Femur (tissue), 1 donor: ENCODE measurements around the gene USP14.
A peak's percentile ranks its signal among the peaks of the same experiment; 100 is the strongest.
"Not testable (repeated sequence)": the region's sequence is repeated elsewhere in the genome, so short reads cannot be mapped to it uniquely, and the experiment has no call there.

Source experiments
- DNase-seq: peaks from one replicate; pipeline ENCODE4 v3.0.0-alpha.2; 2017

USP14 gene

DNA sequence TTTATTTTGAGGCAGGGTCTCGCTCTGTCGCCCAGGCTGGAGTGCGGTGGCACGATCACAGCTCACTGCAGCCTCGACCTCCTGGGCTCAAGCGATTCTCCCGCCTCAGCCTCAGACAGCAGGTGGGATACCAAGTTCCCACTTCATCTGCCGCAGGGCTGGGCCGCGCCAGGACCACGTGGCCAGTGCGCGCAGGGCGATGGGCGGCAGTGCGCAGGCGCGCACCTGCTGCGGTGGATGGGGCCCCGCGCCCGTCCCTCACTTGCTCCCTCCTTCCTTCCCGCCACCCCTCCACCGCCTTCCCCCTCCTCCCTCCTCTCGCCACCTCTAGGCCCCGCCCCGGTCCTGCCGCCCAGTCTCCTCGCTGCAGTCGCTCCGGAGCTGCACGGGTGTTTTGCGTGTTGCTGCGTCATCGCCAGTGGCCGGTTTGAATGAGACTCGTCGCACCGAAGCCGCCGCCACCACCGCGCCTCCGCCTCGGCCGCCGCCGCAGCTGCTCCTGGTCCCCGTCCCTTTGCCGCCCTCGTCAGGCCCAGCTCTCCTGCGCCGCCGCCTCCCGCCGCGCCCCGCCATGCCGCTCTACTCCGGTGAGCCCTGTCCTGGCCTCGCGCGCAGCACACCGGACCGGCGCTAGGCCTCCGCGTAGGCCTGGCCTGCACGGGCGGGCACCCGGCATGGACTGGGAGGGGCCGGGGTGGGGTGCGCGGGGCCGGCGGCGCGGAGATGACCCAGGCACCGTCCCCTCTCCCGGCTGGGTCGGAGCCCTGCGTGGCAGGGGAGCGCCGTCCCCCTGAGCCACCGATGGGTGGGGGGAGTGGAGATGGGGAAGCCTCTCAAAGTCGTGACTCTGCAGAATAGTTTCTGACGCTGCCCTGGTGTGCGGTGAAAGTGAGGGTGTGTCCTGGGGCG, at the start of gene USP14:
Gene USP14 (plus strand): TSS at position 430 of the 909 bp plus-strand sequence. CDS start 142 bp downstream, at position 572.
- peak; percentile 98 for DNase-seq

DNA sequence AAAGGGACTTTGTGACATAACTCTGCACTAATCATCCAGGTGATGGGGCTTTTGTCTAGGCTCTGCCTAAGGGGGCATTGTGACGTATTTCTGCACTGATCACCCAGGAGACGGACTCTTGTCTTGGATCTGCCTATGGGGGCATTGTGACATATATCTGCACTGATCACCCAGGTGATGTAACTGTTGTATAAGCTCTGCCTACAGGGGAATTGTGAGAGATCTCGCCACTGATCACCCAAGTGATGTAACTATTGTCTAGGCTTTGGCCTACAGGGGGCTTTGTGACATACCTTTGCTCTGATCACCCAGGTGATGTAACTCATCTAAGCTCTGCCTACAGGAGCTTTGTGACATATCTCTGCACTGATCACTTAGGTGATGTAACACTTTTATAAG, 49.7 kb upstream of the USP14 start:
- not testable (repeated sequence) for DNase-seq

DNA sequence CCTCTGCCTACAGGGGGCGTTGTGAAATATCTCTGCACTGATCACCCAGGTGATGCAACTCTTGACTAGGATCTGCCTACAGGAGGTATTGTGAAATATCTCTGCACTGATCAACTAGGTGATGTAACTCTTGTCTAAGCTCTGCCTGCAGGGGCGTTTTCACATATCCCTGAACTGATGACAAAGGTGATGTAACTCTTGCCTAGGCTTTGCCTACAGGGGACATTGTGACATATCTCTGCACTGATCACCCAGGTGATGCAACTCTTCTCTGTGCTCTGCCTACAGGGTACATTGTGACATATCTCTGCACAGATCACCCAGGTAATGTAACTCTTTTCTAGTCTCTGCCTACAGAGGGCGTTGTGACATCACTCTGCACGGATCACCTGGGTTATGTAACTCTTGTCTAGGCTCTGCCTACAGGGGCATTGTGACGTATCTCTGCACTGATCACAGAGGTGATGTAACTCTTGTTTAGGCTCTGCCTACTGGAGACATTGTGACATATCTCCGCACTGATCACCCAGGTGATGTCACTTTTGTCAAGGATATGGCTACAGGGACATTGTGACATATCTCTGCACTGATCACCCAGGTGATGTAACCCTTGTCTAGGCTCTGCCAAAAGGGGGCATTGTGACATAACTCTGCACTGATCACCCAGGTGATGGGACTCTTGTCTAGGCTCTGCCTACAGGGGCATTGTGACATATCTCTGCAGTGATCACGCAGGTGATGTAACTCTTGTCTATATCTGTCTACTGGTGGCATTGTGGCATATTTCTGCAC, 49.0 kb upstream of the USP14 start:
- not testable (repeated sequence) for DNase-seq

- DNase-seq, result not testable (repeated sequence)
Measured at GRCh38 chr18:109922-110261, 48.5 kb upstream of the USP14 start.

DNA sequence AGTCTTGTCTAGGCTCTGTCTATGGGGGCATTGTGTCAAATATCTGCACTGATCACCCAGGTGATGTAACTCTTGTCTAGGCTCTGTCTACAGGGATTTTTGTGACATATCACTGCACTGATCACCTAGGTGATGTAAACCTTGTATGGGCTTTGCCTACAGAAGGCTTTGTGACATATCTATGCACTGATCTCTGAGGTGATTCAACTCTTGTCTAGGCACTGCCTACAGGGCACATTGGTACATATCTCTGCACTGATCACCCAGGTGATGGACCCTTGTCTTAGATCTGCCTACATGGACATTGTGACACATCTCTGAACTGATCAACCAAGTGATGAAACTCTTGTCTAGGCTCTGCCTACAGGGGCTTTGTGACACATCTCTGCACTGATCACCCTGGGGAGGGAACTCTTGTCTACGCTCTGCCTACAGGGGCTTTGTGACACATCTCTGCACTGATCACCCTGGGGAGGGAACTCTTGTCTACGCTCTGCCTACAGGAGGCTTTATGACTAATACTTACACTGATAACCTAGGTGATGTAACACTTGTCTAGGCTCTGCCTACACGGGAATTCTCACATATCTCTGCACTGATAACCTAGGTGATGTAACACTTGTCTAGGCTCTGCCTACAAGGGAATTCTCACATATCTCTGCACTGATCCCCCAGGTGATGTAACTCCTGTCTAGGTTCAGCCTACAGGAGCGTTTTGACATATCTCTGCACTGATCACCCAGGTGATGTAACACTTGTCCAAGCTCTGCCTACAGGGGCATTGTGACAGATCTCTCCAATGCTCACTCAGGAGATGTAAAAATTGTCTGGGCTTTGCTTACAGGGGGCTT, 47.8 kb upstream of the USP14 start:
- not testable (repeated sequence) for DNase-seq

DNA sequence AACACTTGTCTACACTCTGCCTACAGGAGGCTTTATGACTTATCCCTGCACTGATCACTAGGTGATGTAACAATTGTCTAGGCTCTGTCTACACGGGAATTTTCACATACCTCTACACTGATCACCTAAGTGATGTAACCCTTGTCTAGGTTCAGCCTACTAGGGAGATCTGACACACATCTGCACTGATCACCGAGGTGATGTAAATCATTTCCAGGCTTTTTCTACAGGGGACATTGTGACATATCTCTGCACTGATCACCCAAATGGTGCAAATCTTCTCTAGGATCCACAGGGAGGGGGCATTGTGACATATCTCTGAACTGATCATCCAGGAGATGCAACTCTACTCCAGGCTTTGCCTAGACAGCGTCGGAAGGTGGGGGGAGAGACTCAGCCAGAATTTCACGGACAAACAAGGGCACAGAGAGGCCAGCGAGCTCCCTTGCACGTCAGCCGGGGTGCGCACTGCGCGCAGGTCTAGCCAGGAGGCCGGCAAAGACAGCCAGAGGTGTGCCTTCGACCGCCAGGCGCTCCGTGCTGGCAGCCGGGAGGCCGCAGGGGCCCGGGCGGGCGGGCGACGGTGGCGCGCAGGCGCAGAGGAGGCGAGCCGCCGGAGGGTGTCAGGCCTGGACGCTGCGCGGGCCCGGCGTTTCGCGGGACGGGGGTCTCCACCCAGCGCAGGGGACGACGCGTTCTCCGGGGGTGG, 46.9 kb upstream of the USP14 start:
- DNase-seq, result peak; percentile 83

GRCh38 chr18:112015-112733, 46.2 kb upstream of the USP14 start:
- not testable (repeated sequence) for DNase-seq

DNA sequence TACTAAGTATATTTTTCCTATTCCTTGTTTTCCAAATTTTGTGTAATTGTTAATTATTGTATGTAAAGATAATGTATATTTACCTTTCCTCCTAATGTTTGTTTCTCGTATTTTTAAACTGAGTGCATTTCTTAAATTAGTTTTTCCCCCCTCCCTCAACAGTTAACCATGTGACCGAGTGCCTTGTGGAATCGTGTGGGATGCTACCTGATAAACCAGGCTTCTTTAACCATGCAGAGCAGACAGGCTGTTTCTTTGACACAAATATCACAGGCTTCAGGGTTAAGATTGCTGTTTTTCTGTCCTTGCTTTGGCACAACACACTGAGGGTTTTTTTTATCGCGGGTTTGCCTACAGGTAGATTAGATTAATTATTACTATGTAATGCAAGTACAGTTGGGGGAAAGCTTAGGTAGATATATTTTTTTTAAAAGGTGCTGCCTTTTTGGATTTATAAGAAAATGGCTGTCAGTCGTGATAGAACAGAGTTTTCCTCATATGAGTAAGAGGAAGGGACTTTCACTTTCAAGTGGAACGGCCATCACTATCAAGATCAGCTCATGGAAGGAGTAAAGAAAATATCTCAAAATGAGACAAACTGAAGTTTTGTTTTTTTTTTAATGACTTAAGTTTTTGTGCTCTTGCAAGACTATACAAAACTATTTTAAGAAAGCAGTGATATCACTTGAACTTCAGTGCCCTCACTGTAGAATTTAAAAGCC, 37.7 kb upstream of the USP14 start:
- DNase-seq, result not testable (repeated sequence)

DNA sequence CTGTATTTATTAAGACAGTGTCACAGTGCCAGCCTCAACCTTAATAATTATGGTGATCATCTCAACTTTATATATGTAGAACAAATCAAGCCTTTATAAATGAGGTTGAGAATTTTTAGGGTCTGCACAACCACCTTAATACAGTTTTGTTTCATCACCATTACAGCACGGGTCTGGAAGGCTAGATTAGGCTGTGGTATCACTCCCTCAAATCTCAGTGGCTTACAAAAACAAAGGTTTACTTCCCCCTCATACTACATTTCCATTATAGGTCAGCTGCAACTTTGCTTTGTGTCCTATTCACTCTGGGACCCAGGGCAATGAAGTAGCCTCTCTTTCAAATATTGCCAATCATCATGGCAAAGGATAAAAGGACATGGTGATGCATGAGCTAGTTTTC, 23.3 kb upstream of the USP14 start:
- no peak for DNase-seq

GRCh38 chr18:136433-136832, 21.9 kb upstream of the USP14 start:
- DNase-seq, result no peak

DNA sequence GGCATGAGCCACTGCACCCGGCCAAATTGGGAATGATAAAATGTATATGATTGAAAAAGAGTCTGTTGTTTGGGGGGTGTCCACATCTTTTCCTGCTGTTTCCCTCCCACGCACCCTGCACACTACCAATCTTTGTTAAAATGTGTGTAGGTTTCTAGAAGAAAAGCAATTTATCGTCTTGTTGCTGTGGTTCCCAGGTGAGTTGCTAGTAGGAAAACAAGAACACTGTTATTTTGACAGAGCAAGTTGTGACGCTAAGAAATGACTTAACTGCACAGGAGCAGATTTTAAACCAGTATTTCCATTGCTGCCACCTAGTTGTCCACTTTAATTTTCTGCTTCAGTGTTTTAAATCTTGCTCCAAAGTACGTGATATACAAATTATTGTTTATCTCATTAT, 21.0 kb upstream of the USP14 start:
- no peak for DNase-seq

DNA sequence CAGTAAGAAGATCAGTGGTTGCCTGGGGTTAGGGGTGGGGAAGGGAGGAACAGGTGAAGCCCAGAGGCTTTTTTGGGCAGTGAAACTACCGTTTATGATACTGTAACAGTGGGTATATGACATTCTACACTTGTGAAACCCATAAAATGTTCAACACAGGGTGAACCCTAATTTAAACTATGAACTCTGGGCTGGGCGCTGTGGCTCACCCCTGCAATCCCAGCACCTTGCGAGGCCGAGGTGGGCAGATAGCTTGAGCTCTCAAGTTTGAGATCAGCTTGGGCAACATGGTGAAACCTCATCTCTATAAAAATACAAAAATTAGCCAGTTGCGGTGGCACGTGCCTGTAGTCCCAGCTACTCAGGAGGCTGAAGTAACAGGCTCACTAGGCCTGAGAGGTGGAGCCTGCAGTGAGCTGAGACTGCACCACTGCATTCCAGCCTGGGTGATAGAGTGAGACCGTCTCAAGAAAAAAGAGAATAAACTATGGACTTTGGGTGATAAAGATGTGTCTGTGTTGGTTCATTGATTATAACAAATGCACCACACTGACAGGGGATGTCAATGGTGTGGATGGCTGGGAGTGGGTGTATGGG, 17.6 kb upstream of the USP14 start:
- no peak for DNase-seq

GRCh38 chr18:142624-143296, 15.6 kb upstream of the USP14 start:
- not testable (repeated sequence) for DNase-seq

GRCh38 chr18:148841-149240, 9.5 kb upstream of the USP14 start:
- DNase-seq, result no peak

- no peak for DNase-seq
Measured at GRCh38 chr18:154151-154550, 4.2 kb upstream of the USP14 start.

DNA sequence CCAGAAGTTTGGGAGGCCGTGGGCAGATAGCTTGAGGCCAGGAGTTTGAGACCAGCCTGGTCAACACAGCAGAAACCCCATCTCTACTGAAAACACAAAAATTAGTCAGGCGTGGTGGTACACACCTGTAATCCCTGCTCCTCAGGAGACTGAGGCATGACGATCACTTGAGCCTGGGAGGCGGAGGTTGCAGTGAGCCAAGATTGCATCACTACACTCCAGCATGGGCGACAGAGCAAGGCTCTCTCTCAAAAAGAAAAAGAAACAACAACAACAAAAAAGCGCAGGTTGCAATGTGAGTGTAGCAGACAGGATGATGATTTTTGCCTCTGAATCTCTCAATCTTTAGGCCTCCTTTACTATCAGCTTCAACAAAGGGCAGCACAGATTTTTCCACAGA, 2.7 kb upstream of the USP14 start:
- no peak for DNase-seq

- no peak for DNase-seq
Measured at GRCh38 chr18:156514-157230, 1.7 kb upstream of the USP14 start.

DNA sequence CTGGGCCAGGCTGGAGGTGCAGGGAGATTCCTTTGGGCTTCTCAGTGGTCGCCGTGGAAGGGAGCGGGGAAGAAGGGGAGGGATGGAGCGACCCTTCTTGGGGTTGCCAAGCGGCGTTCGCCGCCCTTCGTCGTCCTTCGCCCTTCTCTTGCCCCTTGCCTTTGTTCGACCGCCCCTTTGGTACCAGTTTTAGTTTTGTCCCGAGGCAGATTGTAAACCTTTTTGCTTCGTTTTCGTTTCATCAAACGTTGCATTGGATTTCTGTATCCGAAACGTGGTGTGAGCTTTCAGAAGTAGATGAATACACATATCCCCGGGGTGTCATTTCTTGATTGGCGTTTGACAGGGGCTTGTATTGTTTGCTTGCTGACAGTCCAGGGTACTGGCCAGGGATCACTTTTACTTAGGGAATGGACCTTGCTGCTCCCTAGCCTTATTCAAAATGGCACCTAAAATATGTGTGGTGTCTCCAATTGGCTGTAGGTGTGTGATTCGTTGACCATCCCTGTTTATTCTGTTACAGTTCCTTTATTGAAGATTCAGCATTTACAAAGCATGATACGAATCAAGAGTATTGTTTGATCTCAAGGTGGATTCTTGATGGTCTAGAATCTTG, 788 bp downstream of the USP14 start:
- DNase-seq, result peak; percentile 19

- no peak for DNase-seq
Measured at GRCh38 chr18:159933-160332, 1.6 kb downstream of the USP14 start.
